Chondrocyte (in vitro differentiated cells): ENCODE results near the gene FMO2. TPM values are rescaled to one million over a fixed set of nuclear protein-coding genes. Genes with fewer than 3 reads are reported as not detected.

ENCODE experiments used
- DNase-seq: peaks from one replicate; pipeline ENCODE4 v3.0.0; 2021; ENCODE audit warnings: mixed read lengths, low spot score
- H3K27ac Mint-ChIP-seq: one replicate; pipeline ENCODE4 v1.8.0; 2021; ENCODE audit warnings: mild to moderate bottlenecking, moderate library complexity, mixed read lengths; ENCODE audit not compliant: unreplicated experiment
- H3K27me3 Mint-ChIP-seq: 2 replicates; pipeline ENCODE4 v1.8.0; 2021; ENCODE audit warnings: low read depth, mixed read lengths
- H3K36me3 Mint-ChIP-seq: 2 replicates; pipeline ENCODE4 v1.8.0; 2021; ENCODE audit warnings: low read depth, mixed read lengths
- H3K4me1 Mint-ChIP-seq: 2 replicates; pipeline ENCODE4 v1.8.0; 2021; ENCODE audit warnings: low read depth, mild to moderate bottlenecking, mixed read lengths
- H3K4me3 Mint-ChIP-seq: one replicate; pipeline ENCODE4 v1.8.0; 2021; ENCODE audit warnings: mild to moderate bottlenecking, moderate library complexity, mixed read lengths; ENCODE audit not compliant: unreplicated experiment
- H3K9me3 Mint-ChIP-seq: 2 replicates; pipeline ENCODE4 v1.8.0; 2021; ENCODE audit warnings: low read depth, mixed read lengths
- CTCF ChIP-seq: fragments of 200-600 bp; sonication (generic); IDR thresholded peaks from 2 replicates; pipeline ENCODE4 v1.5.0; 2021; ENCODE audit warnings: antibody characterized with exemption, mild to moderate bottlenecking, moderate library complexity
- total RNA-seq: library from RNA; stranded (reverse); gene quantifications from 3 replicates; pipeline ENCODE4 v1.2.1, GENCODE V29; 2021

Gene FMO2
- total RNA-seq, 1 donor from 2014 or later, result 0.55 TPM

- DNase-seq, result no peak
- no peaks in the 10 kb centered on the region for H3K4me1 Mint-ChIP-seq
- no peaks in the 10 kb centered on the region for H3K27me3 Mint-ChIP-seq
- no peaks in the 10 kb centered on the region for H3K9me3 Mint-ChIP-seq
- no peak overlapping the region for H3K27ac Mint-ChIP-seq
- no peak for TF ChIP-seq CTCF
- no peak overlapping the region for H3K4me3 Mint-ChIP-seq
- no peaks in the 10 kb centered on the region for H3K36me3 Mint-ChIP-seq
Measured at GRCh38 chr1:171204296-171204695, 19.2 kb downstream of the FMO2 start.

GRCh38 chr1:171206204-171206977, 21.3 kb downstream of the FMO2 start:
- Mint-ChIP-seq H3K27ac (no peak overlapping the region), H3K27me3 (no peaks in the 10 kb centered on the region), H3K4me3 (no peak overlapping the region), H3K36me3 (no peaks in the 10 kb centered on the region), H3K9me3 (no peaks in the 10 kb centered on the region), H3K4me1 (peaks cover 6% of the 10 kb centered on the region)
- TF ChIP-seq CTCF, result no peak
- no peak for DNase-seq

- no peak for TF ChIP-seq CTCF
- Mint-ChIP-seq H3K4me1 (peaks cover 6% of the 10 kb centered on the region), H3K9me3 (no peaks in the 10 kb centered on the region), H3K27ac (no peak overlapping the region), H3K4me3 (no peak overlapping the region), H3K36me3 (no peaks in the 10 kb centered on the region), H3K27me3 (no peaks in the 10 kb centered on the region)
- DNase-seq, result no peak
Measured at GRCh38 chr1:171206978-171207355, 21.9 kb downstream of the FMO2 start.

GRCh38 chr1:171207377-171207776, 22.3 kb downstream of the FMO2 start:
- no peaks in the 10 kb centered on the region for H3K9me3 Mint-ChIP-seq
- no peak for DNase-seq
- no peaks in the 10 kb centered on the region for H3K36me3 Mint-ChIP-seq
- TF ChIP-seq CTCF, result no peak
- H3K27me3 Mint-ChIP-seq, result no peaks in the 10 kb centered on the region
- peaks cover 6% of the 10 kb centered on the region for H3K4me1 Mint-ChIP-seq
- no peak overlapping the region for H3K4me3 Mint-ChIP-seq
- no peak overlapping the region for H3K27ac Mint-ChIP-seq

GRCh38 chr1:171210355-171210754, 25.3 kb downstream of the FMO2 start:
- no peak overlapping the region for H3K4me3 Mint-ChIP-seq
- H3K27me3 Mint-ChIP-seq, result no peaks in the 10 kb centered on the region
- H3K36me3 Mint-ChIP-seq, result no peaks in the 10 kb centered on the region
- TF ChIP-seq CTCF, result no peak
- DNase-seq, result no peak
- H3K9me3 Mint-ChIP-seq, result no peaks in the 10 kb centered on the region
- peaks cover 6% of the 10 kb centered on the region for H3K4me1 Mint-ChIP-seq
- H3K27ac Mint-ChIP-seq, result peak overlapping the region; percentile 38
